Stimulated activated CD4-positive, alpha-beta T cell treated with anti-CD3 and anti-CD28 coated beads, Interleukin-1b, Interleukin-23, amount 100 ng/mL, for 24 hours (primary cell): ENCODE data around the gene NAT10.

ENCODE experiments used
- DNase-seq, 4 experiments: peaks; one replicate each; pipeline ENCODE4 v3.0.0-alpha.2; 2020; ENCODE audit warnings: low read depth in 4 of 4, low spot score in 1 of 4

NAT10 gene

GRCh38 chr11:34148504-34149165 is 43.2 kb downstream of the NAT10 start:
- DNase-seq: no peak

GRCh38 chr11:34149274-34149673 is 43.8 kb downstream of the NAT10 start:
- no peak for DNase-seq

DNA sequence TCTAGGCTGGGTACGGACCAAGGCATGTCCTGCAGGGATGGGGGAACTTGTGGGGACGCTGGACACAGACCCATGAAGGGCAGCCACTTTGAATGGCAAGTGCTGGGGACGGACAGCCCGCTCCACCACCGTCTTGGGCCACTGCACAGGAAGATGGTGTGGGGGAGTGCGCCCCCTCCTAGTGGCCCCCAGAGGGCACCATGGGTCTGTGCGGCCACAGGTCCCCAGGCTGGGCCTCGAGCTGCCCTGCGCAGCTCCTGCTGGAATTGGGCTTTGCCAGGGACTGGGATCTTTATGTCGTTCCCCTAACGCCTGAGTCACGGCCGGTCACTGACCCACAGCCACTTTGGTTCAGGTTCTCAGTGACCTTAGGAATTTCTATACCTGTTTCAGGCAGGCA is 44.4 kb downstream of the NAT10 start:
- DNase-seq: no peak

GRCh38 chr11:34150494-34151151 is 45.2 kb downstream of the NAT10 start:
- DNase-seq: no peak

GRCh38 chr11:34151166-34151565 is 45.7 kb downstream of the NAT10 start:
- no peak for DNase-seq

- DNase-seq: no peak
Observed at GRCh38 chr11:34151916-34152845, 46.8 kb downstream of the NAT10 start.

DNA sequence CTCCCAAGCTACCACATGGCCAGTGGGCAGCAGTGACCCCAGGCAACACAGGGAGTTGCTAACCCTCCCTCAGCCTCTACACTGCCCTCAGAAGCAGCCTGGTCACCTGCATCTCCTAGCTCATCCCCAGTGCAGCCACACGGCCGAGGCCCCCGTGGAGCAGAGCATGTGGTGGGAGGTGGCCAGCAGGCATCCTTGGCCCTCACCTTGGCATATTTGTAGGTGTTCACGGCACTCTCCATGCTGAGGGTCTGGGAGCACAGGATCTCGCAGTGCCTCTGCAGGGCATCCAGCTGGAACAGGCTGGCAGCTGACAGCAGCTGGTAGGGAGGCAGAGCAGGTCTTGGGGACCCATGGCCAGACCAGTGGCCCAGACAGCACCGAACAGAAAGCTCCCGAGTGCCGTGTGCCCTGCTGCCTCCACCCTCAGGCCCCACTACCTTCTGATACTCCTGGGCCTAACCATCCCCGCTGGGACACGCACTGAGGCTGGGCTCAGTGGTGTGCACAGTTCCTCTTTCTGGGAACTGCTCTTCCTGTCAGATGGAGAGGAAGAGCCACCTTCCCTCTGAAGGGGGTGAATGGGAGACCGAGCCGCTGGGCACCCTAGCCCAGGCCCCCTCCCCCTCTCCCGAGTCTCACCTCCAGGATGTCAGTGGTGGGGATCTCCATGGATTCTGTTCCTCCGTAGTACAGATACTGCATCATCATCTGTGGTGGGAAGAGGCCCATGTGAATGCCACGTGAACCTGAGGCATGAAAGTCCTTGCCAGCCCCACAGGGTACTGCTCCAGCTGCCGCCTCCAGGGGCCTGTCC is 48.8 kb downstream of the NAT10 start:
- no peak for DNase-seq

- no peak for DNase-seq
Observed at GRCh38 chr11:34155057-34155756, 49.8 kb downstream of the NAT10 start.

DNA sequence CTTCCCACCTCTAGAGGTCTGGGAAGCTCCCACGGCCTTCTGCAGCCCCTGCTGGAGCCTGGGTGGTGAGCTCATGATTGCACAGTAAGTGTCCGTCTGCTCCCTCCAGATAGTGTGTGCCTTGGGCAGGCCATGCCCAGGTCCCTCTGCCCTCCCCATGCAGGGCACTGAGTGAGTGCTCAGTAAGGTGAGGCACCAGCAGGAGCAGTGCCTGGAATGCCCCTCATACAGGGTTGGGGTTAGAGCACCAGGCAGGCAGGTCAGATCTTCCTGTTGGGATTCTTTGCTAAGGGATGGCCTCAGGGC is 50.3 kb downstream of the NAT10 start:
- DNase-seq: no peak

DNA sequence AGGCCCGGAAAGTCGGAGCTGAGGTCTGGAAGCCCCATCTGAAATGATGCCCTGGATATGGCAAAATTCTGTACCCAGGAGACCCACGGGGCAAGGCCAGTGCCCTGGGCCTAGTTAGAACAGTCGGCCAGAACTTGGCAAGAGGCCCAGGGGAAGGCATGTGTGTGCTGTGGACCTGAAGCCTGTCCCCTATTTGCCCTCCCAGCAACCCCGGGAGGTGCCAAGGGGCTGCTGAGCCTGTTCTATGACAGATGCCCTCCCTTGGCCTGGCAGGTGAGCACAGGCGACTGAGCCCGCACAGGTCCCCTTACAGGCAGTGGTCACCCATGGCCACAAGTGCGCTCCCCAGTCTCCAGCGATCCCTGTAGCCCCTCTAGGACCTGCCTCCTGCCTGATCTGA is 51.7 kb downstream of the NAT10 start:
- no peak for DNase-seq

DNA sequence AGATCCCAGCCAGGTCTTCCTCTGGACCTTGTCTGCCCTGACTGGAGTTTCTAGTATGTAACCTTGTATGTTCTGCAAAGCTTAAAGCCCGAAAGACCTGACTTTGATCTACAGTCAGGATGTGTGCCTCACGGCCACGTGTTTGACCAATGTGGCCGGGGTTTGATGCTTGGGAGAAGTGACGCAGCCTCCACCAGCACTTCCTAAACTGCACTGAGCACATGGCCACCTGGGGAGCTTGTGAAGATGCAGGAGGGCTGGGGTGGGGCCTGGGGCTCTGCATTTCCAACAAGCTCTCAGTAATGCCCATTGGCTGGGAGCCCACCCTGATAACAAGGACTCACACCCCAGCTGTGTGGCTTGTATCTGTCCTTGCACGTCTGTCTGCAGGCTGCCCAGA is 53.2 kb downstream of the NAT10 start:
- no peak for DNase-seq

DNA sequence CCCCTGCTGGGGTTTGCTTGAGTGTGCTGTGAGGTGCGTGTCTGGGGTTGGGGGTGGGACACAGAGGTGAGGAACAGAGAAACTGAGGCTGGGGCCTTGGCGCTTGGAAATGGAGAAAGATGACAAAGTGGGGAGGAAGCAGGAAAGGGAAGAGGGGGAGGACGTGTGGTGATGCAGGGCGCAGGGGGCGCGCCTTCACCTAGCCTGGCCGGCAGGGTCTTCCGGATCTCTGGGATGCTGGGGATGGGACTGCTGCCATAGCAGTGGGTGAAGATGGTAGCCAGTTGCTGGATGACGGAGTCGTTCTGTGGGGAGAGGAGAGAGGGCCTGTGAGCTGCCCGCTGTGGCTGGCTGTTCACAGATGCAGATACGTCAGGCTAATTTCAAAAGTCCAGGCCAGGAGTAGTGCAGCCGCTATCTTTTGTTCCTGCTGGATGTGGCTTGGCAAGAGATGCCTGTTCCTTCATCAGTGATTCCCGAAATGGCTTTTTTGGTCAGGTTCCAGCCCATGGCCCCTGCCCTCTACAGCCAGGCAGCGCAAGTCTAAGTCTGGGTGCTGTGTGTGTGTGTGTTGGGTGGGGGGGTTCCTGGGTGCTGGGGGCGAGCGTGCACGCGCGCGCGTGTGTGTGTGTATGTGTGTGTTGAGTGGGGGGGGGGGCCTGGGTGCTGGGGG is 54.8 kb downstream of the NAT10 start:
- DNase-seq: no peak

- no peak for DNase-seq
Observed at GRCh38 chr11:34160791-34161190, 55.4 kb downstream of the NAT10 start.

GRCh38 chr11:34161361-34161760 is 55.9 kb downstream of the NAT10 start:
- no peak for DNase-seq

DNA sequence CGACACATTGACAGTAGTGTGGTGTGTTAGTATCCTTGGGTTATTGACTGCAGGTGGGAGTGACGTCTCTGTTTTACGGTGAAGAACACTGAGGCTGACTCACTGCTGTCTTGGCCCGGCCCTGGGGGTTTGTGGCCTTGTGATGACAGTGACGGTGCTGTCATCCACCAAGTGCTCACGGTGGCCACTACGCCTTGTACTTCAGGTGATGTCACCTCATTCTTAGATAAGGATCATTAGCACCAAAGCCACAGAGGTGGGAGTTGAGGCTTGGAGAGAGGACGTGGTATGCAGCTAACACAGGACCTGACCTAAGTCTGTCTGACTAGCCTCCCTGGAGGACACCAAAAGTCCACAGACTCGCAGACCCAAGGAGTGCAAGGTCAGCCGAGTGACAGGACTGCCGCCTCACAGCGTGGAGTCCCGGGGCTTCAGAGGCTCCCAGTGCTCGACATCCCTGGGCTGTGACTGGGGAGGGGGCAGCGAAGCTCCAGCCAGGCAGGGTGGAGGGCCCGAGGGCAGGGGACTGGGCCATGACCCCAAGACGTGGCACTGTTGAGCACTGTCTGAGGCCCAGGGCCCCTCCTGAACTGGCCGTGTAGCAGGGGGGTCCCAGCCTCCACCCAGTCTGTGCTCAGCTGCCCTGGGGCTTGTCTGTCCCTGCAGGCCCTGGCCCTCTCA is 56.5 kb downstream of the NAT10 start:
- DNase-seq: peak in 1 of 4 experiments; percentile 21

GRCh38 chr11:34162493-34162820 is 57.0 kb downstream of the NAT10 start:
- DNase-seq: no peak

- DNase-seq: no peak
Observed at GRCh38 chr11:34162856-34163255, 57.4 kb downstream of the NAT10 start.

DNA sequence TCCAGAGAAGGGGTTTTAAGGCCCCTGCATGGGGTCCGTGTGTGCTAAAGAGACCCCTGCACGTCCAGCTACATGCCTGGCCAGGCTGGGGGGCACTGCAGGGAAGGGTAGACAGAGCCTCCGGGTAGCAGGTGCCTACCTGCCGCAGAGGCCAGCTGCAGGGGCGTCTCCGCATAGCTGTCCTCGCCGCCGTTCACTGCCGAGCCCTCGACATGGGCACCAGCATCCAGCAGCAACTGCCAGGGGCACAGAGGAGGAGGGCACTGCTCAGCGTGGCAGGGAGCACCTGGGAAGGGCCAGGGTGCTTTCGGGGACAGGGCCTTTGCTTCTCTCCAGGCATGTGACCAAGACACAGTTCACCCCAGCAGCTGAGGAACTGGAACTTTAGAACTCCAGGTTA is 59.7 kb downstream of the NAT10 start:
- no peak for DNase-seq

- no peak for DNase-seq
Observed at GRCh38 chr11:34165786-34166555, 60.5 kb downstream of the NAT10 start.
